ENCODE data around the gene SORCS2.

Gene SORCS2

GRCh38 chr4:7186031-7186430, 6.3 kb upstream of the SORCS2 start:
- no peak for DNase-seq (ENCODE audit: low read depth)

DNA sequence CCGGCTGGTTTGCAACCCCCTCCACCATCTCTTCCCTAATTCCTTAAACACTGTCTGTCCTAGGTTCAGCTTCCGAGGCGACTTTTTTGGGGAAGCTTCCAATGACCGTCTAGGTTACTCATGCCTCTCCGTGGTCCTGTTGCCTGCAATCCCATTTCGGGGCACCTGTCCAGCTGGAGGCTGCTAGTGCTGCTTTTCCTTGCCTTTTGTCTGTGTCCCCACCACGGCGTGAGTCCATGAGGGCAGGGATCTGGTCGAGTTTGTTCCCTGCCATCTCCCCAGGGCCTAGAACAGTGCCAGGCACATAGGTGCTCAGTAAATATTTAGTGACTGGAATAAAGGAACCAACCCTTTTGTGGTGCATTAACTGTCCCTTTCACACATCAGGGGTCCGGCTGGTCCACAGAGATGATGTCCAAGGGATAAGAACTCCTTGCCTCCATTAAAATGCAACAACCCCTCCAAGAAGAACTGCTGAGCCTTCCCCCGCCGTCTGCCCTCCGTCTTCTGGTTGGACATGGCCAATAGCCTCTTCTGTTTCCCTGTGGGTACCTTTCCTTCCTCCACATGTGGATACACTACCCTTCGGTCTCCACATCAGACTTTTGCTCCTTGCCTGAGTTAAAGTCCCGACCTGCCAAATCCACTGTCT, 5.7 kb upstream of the SORCS2 start:
- DNase-seq (ENCODE audit: low read depth) = no peak

- DNase-seq (ENCODE audit: low read depth) = no peak
Measured at GRCh38 chr4:7187168-7187535, 5.2 kb upstream of the SORCS2 start.

- DNase-seq (ENCODE audit: low read depth) = no peak
Measured at GRCh38 chr4:7187691-7188090, 4.6 kb upstream of the SORCS2 start.

DNA sequence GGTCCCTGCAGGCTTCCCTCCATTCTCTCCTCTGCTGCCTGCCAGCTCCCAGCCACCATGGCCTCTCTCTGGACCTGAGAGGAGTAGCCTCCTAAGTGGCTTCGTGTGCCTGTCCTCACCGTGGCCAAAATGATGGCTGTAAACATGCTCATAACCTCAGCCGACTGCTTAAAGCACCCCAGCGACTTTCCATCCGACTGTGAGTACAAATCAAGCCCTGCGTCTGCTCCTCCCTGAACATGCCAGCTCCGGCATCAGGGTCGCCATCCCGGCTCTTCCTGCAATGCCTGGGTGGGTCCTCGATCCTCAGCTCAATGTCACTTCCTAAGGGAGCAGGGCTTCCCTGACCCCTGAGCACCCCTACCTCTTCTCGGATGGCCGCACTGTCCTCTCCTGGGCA, 3.3 kb upstream of the SORCS2 start:
- DNase-seq (ENCODE audit: low read depth) = no peak

GRCh38 chr4:7189475-7190277, 2.7 kb upstream of the SORCS2 start:
- no peak for DNase-seq (ENCODE audit: low read depth)

DNA sequence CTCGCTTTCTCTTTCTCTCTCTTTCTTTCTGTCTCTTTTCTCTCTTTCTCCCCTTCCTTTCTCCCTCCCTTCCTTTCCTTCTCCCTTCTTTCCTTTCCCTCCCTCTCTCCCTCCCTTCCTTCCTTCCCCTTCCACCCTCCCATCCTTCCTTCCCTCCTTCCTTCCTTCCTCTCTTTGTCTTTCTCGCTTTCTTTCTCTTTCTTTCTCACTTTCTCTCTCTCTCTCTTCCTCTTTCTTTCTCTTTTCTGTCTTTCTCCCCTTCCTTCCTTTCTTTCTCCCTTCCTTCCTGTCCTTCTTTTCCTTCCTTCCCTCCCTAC, 2.1 kb upstream of the SORCS2 start:
- no peak for DNase-seq (ENCODE audit: low read depth)

- no peak for DNase-seq (ENCODE audit: low read depth)
Measured at GRCh38 chr4:7190691-7191545, 1.4 kb upstream of the SORCS2 start.

GRCh38 chr4:7191546-7192251, 639 bp upstream of the SORCS2 start:
- no peak for DNase-seq (ENCODE audit: low read depth)

DNA sequence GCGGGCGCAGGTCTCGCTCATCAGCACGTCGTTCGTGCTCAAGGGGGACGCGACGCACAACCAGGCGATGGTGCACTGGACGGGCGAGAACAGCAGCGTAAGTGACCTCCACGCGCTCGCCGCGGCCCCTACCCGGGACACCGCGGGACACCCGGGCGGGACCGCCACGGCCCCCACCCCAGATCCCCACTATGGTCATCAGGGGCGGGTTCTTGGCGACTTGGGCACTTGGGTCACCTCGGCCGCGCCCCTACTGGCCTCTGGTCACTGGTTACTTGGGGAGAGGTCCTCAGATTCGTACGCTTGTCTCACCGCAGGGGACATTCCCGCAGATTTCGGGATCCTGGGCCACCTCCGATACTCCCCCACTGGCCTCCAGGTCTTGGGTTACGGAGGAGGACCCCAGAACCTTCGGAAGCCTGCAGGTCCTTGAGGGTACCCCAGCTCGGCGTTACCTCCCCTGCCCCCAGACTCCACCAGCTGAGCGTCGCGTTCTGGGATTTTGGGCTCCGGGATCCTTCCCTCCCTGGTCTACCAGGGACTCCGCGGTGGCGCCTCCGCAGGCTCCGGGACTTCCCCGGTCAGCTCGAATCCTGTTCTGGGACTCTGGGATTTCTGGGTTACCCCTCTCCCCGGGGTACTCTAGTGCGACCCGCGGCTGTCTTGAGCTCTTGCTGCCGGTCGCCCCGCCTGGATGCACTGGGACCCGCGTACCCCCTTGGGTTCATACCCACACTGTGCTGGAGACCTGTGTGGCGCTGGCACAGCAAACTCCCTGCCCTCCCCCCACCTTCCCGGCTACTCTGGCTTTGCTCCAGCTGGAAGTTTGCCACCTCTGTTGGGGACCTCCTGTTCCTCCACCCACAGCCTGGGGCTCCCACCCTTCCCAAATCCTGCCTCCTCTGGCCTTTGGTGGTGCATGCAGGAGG, 956 bp downstream of the SORCS2 start:
- DNase-seq (ENCODE audit: low read depth) = no peak

GRCh38 chr4:7194251-7195140, 2.2 kb downstream of the SORCS2 start:
- DNase-seq (ENCODE audit: low read depth) = no peak

GRCh38 chr4:7195141-7195515, 2.8 kb downstream of the SORCS2 start:
- DNase-seq (ENCODE audit: low read depth) = no peak

- DNase-seq (ENCODE audit: low read depth) = peak; percentile 13
Measured at GRCh38 chr4:7195546-7196287, 3.4 kb downstream of the SORCS2 start.

DNA sequence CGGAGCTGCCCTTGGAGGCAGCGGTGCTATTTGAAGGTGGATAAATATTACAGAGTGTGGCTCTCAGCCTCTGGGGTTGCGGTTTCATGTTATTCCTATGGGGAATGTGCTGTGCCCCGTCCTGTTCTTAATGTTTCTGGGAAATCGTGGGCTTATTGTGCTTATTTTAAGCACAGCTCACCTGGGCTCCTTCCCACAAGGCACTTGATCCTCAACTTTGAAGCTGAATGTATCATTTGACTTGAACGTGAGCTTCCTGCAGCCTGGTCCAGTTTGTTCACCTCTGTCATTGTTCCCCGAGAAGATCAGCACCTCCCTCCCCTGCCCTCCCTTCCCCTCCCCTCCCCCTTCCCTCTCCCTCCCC, 3.9 kb downstream of the SORCS2 start:
- no peak for DNase-seq (ENCODE audit: low read depth)

DNA sequence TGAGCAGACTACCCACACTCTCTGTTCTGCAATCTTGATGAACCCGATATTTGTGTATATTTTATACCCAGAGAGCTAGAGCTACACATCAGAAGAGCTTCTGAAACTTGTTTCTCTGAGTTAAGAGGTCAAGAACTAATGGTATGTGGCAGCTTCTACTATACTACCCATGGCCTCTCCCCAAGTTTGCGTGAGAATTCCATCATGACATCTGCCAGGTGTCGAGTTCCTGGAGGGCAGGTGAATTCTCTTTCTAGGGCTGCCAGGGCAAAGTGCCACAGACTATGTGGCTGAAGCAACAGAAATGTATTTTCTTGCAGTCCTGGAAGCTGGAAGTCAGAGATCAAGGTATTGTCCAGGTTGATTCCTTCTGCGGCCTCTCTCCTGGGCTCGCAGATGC, 4.4 kb downstream of the SORCS2 start:
- no peak for DNase-seq (ENCODE audit: low read depth)

DNA sequence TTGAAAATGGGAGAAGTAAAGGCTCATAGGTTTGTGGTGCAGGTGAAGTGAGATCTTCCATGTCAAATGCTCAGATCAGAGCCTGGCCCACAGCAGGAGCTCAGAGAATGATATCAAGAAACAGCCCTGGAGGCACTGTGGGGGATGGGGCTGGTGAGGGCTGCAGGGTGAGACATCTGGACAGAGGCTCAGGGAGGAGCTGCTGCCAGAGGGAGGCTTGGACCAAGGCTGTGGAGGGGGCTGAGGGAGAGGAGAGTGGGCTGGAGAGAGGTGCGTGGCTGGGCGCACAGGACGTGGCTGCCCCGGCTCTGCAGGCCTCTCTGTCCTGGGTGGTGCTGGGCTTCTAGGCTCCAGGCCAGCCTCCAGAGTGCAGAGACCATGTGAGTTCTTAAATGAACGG, 5.6 kb downstream of the SORCS2 start:
- no peak for DNase-seq (ENCODE audit: low read depth)

GRCh38 chr4:7198440-7199128, 6.2 kb downstream of the SORCS2 start:
- DNase-seq (ENCODE audit: low read depth) = no peak

- DNase-seq (ENCODE audit: low read depth) = no peak
Measured at GRCh38 chr4:7199129-7199725, 6.9 kb downstream of the SORCS2 start.

Data from amniotic epithelial cell (primary cell).